Activated CD4-positive, alpha-beta T cell treated with anti-CD3 and anti-CD28 coated beads for 1 hour (primary cell): ENCODE data around the gene RWDD2A.

Experiments used
- DNase-seq: peaks from one replicate; pipeline ENCODE4 v3.0.0-alpha.2; 2020

RWDD2A gene

GRCh38 chr6:83199173-83199862, 6.2 kb downstream of the RWDD2A start:
- no peak for DNase-seq

GRCh38 chr6:83199863-83200225, 6.7 kb downstream of the RWDD2A start:
- no peak for DNase-seq

- DNase-seq: no peak
Measured at GRCh38 chr6:83202031-83202430, 8.9 kb downstream of the RWDD2A start.

GRCh38 chr6:83215131-83216047, 22.2 kb downstream of the RWDD2A start:
- DNase-seq: peak; percentile 35

- DNase-seq: no peak
Measured at GRCh38 chr6:83216806-83217205, 23.6 kb downstream of the RWDD2A start.

- no peak for DNase-seq
Measured at GRCh38 chr6:83218646-83219045, 25.5 kb downstream of the RWDD2A start.

- DNase-seq: no peak
Measured at GRCh38 chr6:83220121-83220520, 27.0 kb downstream of the RWDD2A start.

GRCh38 chr6:83221276-83221675, 28.1 kb downstream of the RWDD2A start:
- DNase-seq: no peak

- no peak for DNase-seq
Measured at GRCh38 chr6:83221889-83222479, 28.8 kb downstream of the RWDD2A start.

- no peak for DNase-seq
Measured at GRCh38 chr6:83226517-83226916, 33.4 kb downstream of the RWDD2A start.

GRCh38 chr6:83231146-83231545, 38.0 kb downstream of the RWDD2A start:
- DNase-seq: no peak

- no peak for DNase-seq
Measured at GRCh38 chr6:83247471-83247870, 54.3 kb downstream of the RWDD2A start.
